HG03457 (cell line): ENCODE measurements around the gene IRAK2.
"Not testable (repeated sequence)": the region's sequence is repeated elsewhere in the genome, so short reads cannot be mapped to it uniquely, and the experiment has no call there.

Source experiments
- ATAC-seq: cut with Tn5 transposase; IDR thresholded peaks from one replicate; pipeline ENCODE4 v1.9.1; 2021; ENCODE audit warnings: moderate number of reproducible peaks; ENCODE audit not compliant: unreplicated experiment

The IRAK2 gene, protein sequence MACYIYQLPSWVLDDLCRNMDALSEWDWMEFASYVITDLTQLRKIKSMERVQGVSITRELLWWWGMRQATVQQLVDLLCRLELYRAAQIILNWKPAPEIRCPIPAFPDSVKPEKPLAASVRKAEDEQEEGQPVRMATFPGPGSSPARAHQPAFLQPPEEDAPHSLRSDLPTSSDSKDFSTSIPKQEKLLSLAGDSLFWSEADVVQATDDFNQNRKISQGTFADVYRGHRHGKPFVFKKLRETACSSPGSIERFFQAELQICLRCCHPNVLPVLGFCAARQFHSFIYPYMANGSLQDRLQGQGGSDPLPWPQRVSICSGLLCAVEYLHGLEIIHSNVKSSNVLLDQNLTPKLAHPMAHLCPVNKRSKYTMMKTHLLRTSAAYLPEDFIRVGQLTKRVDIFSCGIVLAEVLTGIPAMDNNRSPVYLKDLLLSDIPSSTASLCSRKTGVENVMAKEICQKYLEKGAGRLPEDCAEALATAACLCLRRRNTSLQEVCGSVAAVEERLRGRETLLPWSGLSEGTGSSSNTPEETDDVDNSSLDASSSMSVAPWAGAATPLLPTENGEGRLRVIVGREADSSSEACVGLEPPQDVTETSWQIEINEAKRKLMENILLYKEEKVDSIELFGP

DNA sequence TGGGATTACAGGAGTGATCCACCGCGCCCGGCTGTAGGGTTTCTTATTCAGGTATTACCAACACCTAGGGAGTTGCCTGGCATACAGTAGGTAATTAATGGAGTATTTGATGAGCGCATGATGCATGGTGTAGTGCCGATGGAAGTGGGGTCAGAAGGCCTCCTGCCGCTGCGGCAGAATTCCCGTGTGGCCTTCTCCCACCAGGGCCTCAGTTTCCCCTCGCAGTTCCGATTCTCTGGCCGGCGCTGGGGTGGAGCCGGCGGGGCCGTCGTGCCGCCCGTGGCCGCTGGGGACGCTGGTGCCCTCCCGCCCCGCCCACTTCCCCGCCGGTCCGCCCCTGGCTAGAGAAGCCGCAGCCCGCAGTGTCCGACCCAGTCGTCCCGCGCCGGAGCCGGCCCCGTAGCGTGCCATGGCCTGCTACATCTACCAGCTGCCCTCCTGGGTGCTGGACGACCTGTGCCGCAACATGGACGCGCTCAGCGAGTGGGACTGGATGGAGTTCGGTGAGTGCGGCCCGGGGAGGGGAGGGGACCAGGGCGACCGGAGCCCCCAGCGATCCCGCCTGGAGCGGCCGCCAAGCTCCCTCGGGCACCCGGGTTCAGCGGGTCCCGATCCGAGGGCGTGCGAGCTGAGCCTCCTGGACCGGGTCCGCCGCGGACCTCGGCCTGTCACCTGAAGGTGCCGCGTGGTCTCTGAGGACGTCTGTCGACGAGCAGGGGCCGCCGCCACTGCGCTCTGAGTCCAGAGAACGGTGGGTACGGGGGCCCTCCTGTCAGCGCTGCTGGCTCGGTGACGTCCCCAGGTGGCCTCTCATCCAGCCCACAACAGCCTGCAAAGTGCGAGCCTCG, at the start of gene IRAK2:
TSS of gene IRAK2 (plus strand) at position 374 of the 848 bp plus-strand sequence. CDS start at position 410, 36 bp downstream.
- peak; percentile 65 for ATAC-seq

DNA sequence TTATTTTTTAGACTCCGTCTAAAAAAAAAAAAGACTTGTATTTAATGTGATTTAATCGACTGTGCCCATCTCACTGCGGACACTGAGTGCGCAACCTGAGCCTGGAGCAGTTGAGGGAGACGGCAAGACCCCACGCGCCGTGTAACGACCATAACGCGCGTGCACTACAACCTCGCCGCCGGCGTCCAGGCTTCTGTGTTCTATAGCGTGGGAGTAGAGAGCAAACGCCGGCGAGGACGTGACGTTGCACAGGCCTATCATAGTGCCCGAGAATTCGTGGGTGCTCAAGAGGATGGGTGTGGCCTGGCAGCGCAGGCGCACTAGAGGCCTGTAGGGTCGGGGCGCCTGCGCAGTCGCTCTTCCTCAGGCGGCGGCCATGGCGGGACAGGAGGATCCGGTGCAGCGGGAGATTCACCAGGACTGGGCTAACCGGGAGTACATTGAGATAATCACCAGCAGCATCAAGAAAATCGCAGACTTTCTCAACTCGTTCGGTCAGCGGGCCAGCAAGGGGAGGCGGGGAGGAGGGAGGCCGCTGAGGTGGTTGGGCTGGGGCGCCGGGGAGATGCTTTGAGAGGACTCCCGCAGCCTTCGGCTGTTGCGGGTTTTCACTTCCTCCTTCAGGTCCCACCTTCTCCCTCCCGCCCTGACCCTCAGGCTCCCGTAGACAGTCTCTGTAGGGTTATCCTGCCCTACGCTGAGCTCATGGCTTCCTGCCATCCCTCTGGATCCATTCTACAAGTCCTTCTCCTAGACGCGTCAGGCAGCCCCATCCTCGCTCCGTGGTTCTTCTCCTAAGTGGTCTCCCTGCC, 49.2 kb upstream of the IRAK2 start, which contains the start of gene BRK1:
TSS of gene BRK1 (plus strand) at position 350 of the 812 bp plus-strand sequence. CDS start at position 377, 27 bp downstream.
- ATAC-seq, result peak; percentile 83

DNA sequence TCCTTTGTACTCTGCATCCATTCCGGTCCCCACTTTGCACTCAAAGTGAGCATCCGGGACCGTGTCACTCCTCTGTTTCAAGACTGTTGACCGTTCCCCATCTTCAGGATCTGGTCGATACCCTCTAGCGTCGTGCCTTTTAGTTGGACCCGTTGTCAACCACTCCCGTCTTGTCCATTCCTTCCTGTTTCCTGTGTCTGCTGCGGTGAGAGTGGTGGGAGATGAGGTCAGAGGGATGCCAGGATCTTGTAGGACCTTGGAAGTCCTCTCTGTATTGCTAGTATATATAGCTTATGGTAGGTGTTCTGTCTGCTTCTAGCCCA, 48.6 kb upstream of the IRAK2 start:
- ATAC-seq, result peak; percentile 17

DNA sequence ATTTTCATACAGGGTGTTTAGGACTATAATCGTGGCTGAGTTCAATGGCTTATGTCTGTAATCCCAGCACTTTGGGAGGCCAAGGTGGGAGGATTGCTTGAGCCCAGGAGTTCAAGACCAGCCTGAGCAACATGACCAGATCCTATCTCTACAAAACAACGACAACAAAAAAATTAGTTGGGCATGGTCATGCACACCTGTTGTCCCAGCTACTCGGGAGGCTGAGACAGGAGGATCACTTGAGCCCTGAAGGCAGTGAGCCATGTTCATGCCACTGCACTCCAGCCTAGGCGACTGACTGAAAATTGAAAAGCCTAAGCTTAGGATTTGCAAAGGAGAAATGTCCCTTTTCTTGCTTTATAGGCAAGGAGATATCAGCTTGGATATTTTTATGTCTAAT, 47.8 kb upstream of the IRAK2 start:
- no peak for ATAC-seq

DNA sequence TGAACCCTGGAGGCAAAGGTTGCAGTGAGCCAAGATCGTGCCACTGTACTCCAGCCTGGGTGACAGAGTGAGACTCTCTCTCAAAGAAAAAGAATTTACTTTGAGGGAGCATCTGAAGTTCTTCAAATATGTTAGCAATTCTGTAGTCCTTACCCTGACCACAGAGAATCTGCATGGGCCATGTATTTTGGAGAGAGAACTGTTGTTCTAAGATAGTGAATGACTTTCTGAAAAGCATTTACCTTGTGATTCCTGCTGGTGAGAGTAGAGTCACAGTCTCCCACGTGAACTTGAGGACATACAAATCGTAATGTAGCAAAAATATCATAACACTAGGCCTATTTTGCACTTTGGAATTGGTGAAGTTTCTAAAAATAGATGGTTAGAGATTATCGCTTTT, 45.3 kb upstream of the IRAK2 start:
- ATAC-seq, result no peak

DNA sequence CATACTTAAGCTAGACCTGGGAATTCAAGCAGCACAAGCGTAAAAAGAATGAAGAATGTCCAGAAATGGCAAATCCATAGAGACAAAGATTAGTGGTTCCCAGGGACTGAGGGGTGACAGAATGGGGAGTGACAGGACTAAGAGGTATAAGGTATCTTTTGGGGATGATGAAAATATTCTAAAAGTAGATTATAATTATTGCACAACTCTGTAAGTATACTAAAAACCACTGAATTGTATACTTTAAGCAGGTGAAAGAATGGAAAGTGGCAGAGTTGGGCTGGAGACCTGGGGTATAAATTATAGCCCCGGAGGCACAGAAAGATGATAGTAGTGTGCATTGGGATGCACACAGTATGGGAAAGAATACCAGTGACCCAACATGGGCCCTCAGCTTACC, 43.7 kb upstream of the IRAK2 start:
- no peak for ATAC-seq

DNA sequence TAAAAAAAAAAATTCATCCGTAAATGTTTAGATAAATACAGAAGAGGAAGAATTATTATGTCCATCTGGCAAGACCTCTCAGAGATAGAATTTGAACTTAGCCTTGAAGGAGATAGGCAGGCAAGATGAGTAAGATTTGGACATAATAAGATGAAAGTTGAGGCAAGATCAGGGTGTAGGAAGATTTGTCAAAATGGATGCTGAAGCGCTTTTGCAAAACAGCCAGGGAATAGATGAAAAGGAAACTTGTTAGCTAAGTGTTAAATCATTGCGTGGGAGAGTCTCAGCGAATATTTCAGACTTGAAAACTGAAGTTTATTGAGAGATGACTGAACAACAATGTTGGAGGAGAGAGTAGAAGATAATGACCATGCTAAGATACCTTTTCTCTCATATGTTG, 42.0 kb upstream of the IRAK2 start:
- no peak for ATAC-seq

DNA sequence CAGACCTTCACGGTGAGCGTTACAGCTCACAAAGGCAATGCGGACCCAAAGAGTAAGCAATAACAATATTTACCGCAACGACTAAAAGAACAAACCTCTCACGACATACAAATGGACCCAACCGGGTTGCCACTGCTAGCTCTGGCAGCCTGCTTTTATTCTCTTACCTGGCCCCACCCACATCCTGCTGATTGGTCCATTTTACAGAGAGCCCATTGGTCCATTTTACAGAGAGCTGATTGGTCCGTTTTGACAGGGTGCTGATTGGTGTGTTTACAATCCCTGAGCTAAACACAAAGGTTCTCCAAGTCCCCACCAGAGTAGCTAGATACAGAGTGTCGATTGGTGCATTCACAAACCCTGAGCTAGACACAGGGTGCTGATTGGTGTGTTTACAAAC, 28.8 kb upstream of the IRAK2 start:
- ATAC-seq, result not testable (repeated sequence)

DNA sequence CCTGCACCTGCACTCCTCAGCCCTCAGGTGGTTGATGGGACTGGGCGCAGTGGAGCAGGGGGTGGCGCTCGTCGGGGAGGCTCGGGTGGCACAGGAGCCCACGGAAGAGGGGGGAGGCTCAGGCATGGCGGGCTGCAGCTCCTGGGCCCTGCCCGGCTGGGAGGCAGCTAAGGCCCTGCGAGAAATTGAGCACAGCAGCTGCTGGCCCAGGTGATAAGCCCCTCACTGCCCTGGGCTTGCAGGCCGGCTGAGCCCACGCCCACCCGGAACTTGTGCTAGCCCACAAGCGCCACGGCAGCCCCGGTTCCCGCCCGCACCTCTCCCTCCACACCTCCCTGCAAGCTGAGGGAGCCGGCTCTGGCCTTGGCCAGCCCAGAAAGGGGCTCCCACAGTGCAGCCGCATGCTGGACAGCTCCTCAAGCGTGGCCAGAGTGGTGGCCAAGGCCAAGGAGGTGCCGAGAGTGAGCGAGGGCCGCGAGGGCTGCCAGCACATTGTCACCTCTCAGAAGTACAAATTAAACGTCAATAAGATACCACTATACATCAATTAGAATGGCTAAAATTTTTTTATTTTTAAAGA, 28.2 kb upstream of the IRAK2 start:
- no peak for ATAC-seq

DNA sequence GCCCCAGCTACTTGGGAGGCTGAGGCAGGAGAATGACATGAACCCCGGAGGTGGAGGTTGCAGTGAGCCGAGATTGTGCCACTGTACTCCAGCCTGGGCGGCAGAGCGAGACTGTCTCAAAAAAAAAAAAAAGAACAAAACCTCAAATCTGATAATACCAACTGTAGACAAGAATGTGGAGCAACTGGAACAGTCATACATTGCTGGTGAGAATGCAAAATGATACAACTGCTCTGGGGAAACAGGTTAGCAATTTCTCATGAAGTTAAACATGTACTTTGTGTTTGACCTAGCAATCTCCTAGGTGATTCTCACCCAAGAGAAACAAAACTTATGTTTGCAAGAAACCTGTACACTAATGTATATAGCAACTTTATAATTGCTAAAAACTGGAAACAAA, 27.5 kb upstream of the IRAK2 start:
- ATAC-seq, result no peak

DNA sequence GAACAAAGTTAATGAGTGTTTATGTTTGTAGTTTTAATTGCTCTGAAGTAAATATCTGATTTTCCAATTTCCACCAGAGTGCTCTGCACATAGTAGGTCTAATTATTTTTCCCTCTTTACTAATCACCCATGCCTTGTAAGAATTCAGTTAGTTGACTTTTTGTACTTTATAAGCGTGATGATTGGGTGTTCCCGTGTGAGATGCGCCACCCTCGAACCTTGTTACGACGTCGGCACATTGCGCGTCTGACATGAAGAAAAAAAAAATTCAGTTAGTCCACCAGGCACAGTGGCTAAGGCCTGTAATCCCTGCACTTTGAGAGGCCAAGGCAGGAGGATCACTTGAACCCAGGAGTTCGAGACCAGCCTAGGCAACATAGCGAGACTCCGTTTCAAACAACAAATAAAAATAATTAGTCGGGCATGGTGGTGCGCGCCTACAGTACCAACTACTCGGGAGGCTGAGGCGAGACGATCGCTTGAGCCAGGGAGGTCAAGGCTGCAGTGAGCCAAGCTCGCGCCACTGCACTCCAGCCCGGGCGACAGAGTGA, 23.6 kb upstream of the IRAK2 start:
- no peak for ATAC-seq

DNA sequence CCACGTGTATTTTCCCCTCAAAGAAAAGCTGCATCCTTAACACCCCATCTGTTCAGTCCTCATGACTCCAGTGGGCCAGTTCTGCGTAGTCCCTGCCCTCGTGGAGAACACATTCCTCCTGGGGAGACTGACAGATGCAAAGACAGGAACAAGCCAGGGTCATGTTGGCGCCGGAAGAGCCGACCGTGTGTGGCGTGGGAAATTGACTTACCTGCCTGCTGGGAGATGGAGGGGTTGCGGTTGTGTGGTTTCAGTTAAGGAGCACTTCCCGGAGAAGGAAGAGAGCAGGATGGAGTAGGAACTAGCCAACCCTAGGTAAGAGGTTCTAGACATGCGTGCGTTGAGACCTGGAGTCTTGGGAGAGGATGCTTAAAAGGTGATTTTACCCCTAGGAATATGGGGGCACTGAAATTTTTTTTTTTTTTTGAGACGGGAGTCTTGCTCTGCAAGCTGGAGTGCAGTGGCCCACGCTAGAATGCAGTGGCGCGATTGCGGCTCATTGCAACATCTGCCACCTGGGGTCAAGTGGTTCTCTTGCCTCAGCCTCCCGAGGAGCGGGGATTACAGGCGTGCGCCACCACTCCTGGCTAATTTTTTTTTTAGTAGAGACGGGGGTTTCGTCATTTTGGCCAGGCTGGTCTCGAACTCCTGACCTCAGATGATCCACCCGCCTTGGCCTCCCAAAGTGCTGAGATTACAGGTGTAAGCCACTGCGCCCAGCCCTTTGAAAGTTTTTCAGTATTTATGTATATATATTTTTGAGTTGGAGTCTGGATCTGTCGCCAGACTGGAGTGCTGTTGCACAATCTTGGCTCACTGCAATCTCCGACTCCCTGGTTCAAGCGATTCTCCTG, 21.8 kb upstream of the IRAK2 start:
- no peak for ATAC-seq

DNA sequence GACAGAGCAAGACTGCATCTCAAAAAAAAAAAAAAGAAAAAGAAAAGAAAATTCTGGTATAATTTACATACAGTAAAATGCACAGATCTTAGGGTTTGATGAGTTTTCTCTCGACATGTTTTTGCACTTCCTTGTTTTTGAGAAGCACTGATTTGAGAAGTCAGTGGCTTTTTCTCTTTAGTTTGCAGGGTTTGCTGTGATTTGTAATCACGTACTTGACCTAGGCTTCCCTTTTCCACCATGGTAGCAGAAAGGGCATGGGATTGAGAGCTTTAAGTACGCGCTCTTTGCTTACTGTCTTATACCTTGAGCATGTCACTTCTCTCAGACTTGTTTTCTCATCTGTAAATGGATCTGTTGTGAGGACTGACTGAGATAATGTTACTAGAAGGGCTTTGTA, 19.0 kb upstream of the IRAK2 start:
- ATAC-seq, result no peak

DNA sequence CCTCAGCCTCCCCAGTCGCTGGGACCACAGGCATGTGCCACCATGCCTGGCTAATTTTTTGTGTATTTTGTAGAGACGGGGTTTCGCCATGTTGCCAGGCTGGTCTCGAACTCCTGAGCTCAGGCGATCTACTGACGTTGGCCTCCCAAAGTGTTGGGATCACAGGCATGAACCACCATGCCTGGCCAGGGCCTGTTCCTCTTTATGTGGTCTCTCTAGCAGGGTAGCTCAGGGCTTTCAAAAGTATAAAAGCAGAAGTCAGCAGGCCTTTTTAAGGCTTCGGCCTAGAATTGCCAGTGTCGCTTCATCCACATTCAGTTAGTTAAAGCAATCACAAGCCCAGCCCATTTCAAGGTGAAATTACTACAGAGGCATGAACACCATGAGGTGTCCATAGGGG, 15.5 kb upstream of the IRAK2 start:
- ATAC-seq, result no peak

DNA sequence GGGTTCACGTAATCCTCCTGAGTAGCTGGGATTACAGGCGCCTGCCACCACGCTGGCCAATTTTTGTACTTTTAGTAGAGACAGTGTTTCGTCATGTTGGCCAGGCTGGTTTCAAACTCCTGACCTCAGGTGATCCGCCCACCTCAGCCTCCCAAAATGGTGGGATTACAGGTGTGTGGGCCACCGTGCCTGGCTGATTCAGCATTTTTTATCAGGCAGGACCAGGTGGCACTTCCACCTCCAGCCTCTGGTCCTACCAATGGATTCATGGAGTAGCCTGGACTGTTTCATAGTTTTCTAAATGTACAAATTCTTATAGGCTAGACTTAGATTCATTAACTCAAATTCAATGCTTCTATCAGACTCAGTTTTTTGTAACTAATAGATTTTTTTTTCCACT, 13.7 kb upstream of the IRAK2 start:
- ATAC-seq, result no peak

DNA sequence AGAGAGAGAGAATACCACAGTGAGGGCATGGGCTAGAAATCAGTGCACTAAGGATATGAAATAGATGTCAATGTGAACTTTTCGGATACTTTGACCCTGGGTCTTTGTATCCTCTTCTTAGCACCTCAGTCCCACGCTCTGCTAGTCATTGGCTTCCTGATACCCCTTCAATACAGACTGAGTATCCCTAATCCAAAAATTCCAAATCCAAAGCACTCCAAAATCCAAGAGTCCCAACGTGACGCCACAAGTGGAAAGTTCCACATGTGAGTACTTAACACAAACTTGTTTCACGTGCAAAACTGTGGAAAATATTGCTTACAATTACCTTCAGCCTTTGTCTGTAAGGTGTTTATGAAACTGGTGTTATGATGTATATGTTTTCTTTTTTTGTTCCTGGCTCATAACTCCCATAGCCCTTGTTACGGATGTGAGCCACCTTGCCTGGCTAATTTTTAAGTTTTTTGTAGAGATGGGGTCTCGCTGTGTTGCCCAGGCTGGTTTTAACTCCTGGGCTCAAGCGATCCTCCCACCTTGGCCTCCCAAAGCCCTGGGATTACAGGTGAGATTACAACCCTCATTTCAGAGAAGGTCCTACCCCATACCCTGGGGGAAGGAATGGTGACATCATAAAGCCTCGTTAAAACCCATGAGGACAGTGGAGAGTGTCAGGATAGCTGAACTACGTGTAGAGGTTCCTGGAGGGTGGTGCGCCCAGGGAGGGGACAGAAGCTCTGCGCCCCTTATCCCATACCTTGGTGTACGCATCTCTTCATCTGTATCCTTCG, 10.2 kb upstream of the IRAK2 start:
- ATAC-seq, result no peak

DNA sequence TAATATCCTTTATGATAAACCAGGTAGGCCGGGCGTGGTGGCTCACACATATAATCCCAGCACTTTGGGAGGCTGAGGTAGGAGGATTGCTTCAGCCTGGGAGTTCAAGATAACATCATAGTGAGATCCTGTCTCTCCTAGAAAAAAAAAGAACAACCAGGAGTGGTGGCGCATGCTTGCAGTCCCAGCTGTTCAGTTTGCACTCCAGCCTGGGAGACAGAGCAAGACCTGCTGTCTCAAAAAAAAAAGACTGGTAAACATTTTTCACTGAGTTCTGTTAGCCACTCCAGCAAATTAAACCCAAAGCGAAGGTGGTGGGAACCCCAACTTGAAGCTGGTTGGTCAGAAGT, 9.6 kb upstream of the IRAK2 start:
- no peak for ATAC-seq

DNA sequence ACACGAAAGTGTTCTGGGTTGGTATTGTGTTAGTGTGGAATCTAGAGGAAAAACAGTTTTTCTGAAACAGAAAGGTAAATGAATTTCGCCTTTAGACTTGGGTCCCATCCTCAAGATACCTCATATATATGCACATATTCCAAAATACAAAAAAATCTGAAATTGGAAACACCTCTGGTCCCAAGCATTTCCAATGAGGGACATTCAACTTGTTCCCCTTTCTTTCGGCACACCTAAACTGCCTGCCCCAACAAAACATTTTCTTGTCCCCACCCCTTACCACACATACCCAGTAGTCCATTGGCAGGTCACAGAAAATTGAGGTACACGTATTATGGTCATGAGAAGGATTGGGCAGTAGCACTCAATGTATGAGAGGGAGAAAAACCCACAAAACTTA, 9.1 kb upstream of the IRAK2 start:
- ATAC-seq, result no peak

DNA sequence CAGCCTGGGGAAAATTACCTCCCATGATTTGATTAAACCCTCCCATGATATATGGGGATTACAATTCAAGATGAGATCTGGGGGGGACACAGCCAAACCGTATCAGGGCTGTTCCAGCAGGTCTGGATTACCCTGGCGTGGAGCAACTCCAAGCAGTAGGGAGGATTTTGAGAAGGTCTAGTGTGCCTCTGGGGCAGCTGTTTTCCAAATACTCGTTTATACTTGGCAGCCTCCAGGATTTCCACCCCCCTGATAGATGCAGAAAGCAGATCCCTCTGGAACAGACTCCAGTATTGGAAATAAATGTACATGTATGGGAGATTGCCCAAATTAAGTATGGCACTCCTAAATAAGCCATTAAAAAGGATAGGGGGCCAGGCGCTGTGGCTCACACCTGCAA, 7.7 kb upstream of the IRAK2 start:
- ATAC-seq, result no peak
